Left lung (tissue), 10 donors: ENCODE results near the gene C10orf120. TPM values are rescaled to one million over a fixed set of nuclear protein-coding genes. Genes with fewer than 3 reads are reported as not detected.

Experiments used
- ATAC-seq: fragments of 200-7000 bp; cut with Tn5 transposase; one replicate; pipeline ENCODE4 v1.9.1; 2020; ENCODE audit warnings: moderate library complexity
- DNase-seq, 4 donors: peaks; one replicate each; pipeline ENCODE4 v3.0.0-alpha.2; 2013 to 2020
- H3K27ac ChIP-seq, 2 donors: fragments of 200-600 bp; sonication (generic) in 1 of 2; one replicate each; pipeline versions ENCODE4 v1.5.0 to v1.8.0; 2020 to 2021
- H3K27me3 ChIP-seq, 2 donors: fragments of 200-600 bp; sonication (generic) in 1 of 2; one replicate each; pipeline versions ENCODE4 v1.5.0 to v1.8.0; 2020 to 2021
- H3K36me3 ChIP-seq, 2 donors: fragments of 200-600 bp; sonication (generic) in 1 of 2; one replicate each; pipeline versions ENCODE4 v1.5.0 to v1.8.0; 2020 to 2021
- H3K4me1 ChIP-seq, 2 donors: fragments of 200-600 bp; one replicate each; pipeline ENCODE4 v1.8.0; 2021
- H3K4me3 ChIP-seq, 2 donors: fragments of 200-600 bp; sonication (generic) in 1 of 2; one replicate each; pipeline versions ENCODE4 v1.5.0 to v1.8.0; 2020 to 2021; ENCODE audit warnings: mild to moderate bottlenecking in 1 of 2
- H3K9me3 ChIP-seq, 2 donors: fragments of 200-600 bp; sonication (generic) in 1 of 2; one replicate each; pipeline versions ENCODE4 v1.5.0 to v1.8.0; 2020 to 2021
- intact Hi-C, 2 donors: fragments of 100-400 bp; cut with DNase I; formaldehyde crosslinking; loops; one replicate each; pipeline versions ENCODE4 v1.11.2 to v1.14.2; 2022
- polyA plus RNA-seq, 6 donors: library from polyadenylated mRNA; unstranded; fragments of 120-200 nt; gene quantifications; one replicate each; pipeline ENCODE4 v1.2.1, GENCODE V29; 2013; ENCODE audit not compliant: insufficient read length in 6 of 6
- total RNA-seq, 2 donors: library from RNA; stranded (reverse); fragmentation: NEBNext Ultra II Directional; extraction: Animal tissue kit (Norgen Biotek cat#: 25700); gene quantifications; one replicate each; pipeline ENCODE4 v1.2.1, GENCODE V29; 2021
- TF ChIP-seq, protein P1 (sequence below), 2 donors: fragments of 200-600 bp; sonication (generic) in 1 of 2; IDR thresholded peaks; one replicate each; pipeline versions ENCODE4 v1.5.0 to v1.8.0; 2021; ENCODE audit warnings: antibody characterized with exemption in 2 of 2
- donor health status: DM: no; HTN: yes; CAD: no.
- donor health status: DM: no; HTN: no; CAD: no.

The C10orf120 gene
- total and polyA plus RNA-seq, 8 donors, result not detected

DNA sequence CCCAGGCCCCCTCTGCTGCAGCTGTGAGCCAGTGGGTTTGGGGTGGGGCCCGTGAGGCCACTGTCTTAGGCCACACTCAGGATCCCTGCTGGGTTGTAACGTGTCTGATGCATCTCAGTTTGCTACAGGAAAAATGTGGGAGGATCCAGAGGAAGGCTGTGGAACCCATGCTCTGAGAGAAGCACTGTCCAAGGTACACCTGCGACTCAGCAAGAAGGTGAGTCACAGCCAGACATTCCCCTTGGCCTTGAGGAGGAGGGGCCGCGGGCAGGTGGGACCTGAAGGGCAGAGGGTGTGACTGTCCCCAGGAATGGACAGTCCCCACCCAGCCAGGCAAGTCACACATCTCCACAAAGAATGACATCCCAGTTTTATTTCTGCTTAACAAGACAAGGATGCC lies 27.8 kb upstream of the C10orf120 start:
- peaks cover 0 to 13% of the 10 kb centered on the region in 2 donors for H3K27me3 ChIP-seq
- intact Hi-C loops, result no loop called here
- H3K36me3 ChIP-seq, result no peaks in the 10 kb centered on the region
- no peak for ATAC-seq
- no peak overlapping the region for H3K27ac ChIP-seq
- TF ChIP-seq, protein P1, sequence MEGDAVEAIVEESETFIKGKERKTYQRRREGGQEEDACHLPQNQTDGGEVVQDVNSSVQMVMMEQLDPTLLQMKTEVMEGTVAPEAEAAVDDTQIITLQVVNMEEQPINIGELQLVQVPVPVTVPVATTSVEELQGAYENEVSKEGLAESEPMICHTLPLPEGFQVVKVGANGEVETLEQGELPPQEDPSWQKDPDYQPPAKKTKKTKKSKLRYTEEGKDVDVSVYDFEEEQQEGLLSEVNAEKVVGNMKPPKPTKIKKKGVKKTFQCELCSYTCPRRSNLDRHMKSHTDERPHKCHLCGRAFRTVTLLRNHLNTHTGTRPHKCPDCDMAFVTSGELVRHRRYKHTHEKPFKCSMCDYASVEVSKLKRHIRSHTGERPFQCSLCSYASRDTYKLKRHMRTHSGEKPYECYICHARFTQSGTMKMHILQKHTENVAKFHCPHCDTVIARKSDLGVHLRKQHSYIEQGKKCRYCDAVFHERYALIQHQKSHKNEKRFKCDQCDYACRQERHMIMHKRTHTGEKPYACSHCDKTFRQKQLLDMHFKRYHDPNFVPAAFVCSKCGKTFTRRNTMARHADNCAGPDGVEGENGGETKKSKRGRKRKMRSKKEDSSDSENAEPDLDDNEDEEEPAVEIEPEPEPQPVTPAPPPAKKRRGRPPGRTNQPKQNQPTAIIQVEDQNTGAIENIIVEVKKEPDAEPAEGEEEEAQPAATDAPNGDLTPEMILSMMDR (IDR thresholded peaks at IDR 0.05), result no peak
- H3K4me1 ChIP-seq, result no peaks in the 10 kb centered on the region
- DNase-seq, result no peak
- no peaks in the 10 kb centered on the region for H3K9me3 ChIP-seq
- no peak overlapping the region for H3K4me3 ChIP-seq

DNA sequence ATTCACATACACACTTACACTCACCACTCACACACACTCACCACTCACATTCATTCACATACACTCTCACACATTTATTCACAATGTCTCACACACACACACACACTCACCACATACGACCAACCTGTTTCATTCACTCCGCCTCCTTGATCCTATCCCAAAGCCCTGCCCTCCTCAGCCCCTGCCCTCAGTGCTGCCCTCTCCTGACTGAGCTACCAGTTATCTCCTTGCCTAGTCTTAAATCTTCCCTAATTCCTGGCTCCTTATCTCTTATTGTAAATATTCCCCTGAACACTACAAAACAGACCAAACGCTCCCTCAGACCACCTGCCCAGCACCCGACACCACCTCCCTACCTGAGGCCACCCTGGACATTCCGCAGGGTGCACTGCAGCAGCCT lies 26.1 kb upstream of the C10orf120 start:
- TF ChIP-seq, protein P1 (IDR thresholded peaks at IDR 0.05), result no peak
- H3K36me3 ChIP-seq, result no peaks in the 10 kb centered on the region
- peaks cover 0 to 4% of the 10 kb centered on the region in 2 donors for H3K27me3 ChIP-seq
- no peaks in the 10 kb centered on the region for H3K9me3 ChIP-seq
- ATAC-seq (no peak), DNase-seq (no peak)
- no peaks in the 10 kb centered on the region for H3K4me1 ChIP-seq
- H3K27ac ChIP-seq, result no peak overlapping the region
- no peak overlapping the region for H3K4me3 ChIP-seq
- intact Hi-C loops, result no loop called here

DNA sequence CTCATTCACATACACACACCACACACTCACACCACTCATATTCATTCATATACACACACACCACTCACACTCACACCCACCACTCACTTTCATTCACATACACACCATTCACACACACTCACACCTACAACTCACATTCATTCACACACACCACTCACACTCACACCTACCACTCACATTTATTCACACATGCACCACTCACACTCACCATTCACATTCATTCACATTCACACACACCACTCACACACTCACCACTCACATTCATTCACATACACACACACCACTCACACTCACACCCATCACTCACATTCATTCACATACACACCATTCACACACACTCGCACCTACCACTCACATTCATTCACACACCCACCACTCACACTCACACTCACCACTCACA lies 25.4 kb upstream of the C10orf120 start:
- Histone ChIP-seq H3K27me3 (peaks cover 0 to 4% of the 10 kb centered on the region in 2 donors), H3K4me1 (no peaks in the 10 kb centered on the region), H3K9me3 (no peaks in the 10 kb centered on the region), H3K36me3 (no peaks in the 10 kb centered on the region), H3K4me3 (no peak overlapping the region), H3K27ac (no peak overlapping the region)
- intact Hi-C loops, result no loop called here
- TF ChIP-seq, protein P1 (IDR thresholded peaks at IDR 0.05), result no peak
- ATAC-seq (no peak), DNase-seq (no peak)

DNA sequence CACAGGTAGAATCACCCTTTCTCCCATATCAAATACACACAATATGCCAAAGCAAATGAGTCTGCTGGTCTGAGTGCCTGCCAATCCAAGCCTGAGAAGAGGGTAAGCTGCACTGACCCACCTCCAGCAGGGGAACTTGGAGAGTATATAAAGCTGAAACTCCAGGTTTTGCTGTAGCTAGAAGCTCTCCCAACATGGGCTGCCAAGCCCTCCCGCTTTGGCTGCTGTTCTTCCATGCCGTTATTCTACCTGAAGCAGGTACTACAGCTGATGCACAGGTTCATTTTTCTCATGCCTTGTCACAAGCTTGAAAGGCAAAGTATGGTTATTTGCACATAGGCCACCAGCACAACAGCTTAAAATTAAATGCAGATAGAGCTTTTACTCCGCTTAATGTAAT lies 21.5 kb upstream of the C10orf120 start:
- ATAC-seq (no peak), DNase-seq (no peak)
- intact Hi-C loops, result no loop called here
- Histone ChIP-seq H3K4me3 (no peak overlapping the region), H3K27ac (no peak overlapping the region), H3K27me3 (peaks cover 0 to 4% of the 10 kb centered on the region in 2 donors), H3K36me3 (no peaks in the 10 kb centered on the region), H3K4me1 (no peaks in the 10 kb centered on the region), H3K9me3 (no peaks in the 10 kb centered on the region)
- TF ChIP-seq, protein P1 (IDR thresholded peaks at IDR 0.05), result no peak

DNA sequence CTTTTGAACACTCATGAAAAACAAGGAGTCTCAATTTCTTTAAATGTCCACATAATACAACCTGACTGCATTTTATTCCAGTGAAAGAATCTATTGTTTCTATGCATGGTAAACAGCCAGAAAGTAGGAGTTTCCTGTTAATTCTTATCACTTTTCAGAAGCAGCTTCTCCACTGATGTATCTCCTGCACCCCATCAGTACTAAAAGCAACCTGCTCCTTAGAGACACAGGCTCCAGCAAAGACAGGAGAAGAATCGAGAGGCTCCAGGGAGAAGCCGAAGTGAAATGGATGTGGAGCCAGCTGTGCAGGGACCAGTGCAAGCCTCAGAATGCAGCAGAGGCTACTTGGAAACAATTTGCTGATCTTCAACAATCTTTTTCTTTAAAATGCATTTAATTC lies 16.4 kb upstream of the C10orf120 start:
- DNase-seq, result no peak
- peaks cover 0 to 37% of the 10 kb centered on the region in 2 donors for H3K27me3 ChIP-seq
- ATAC-seq, result no peak
- H3K9me3 ChIP-seq, result no peaks in the 10 kb centered on the region
- H3K4me3 ChIP-seq, result no peak overlapping the region
- H3K27ac ChIP-seq, result no peak overlapping the region
- intact Hi-C loops, result no loop called here
- H3K36me3 ChIP-seq, result no peaks in the 10 kb centered on the region
- TF ChIP-seq, protein P1 (IDR thresholded peaks at IDR 0.05), result no peak
- no peaks in the 10 kb centered on the region for H3K4me1 ChIP-seq
